GM20000 (cell line): ENCODE data around the gene TEP1.

Experiments used
- DNase-seq: peaks from one replicate; pipeline ENCODE4 v3.0.0; 2012; ENCODE audit warnings: low spot score
- TF ChIP-seq, protein P1 (sequence below): IDR thresholded peaks from 2 replicates; pipeline ENCODE4 v1.5.1; 2012; ENCODE audit warnings: mild to moderate bottlenecking, control low read depth; ENCODE audit errors: extremely low read depth, missing control alignments

Gene TEP1

GRCh38 chr14:20331053-20331613 lies 82.2 kb downstream of the TEP1 start:
- TF ChIP-seq, protein P1, sequence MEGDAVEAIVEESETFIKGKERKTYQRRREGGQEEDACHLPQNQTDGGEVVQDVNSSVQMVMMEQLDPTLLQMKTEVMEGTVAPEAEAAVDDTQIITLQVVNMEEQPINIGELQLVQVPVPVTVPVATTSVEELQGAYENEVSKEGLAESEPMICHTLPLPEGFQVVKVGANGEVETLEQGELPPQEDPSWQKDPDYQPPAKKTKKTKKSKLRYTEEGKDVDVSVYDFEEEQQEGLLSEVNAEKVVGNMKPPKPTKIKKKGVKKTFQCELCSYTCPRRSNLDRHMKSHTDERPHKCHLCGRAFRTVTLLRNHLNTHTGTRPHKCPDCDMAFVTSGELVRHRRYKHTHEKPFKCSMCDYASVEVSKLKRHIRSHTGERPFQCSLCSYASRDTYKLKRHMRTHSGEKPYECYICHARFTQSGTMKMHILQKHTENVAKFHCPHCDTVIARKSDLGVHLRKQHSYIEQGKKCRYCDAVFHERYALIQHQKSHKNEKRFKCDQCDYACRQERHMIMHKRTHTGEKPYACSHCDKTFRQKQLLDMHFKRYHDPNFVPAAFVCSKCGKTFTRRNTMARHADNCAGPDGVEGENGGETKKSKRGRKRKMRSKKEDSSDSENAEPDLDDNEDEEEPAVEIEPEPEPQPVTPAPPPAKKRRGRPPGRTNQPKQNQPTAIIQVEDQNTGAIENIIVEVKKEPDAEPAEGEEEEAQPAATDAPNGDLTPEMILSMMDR: no peak
- DNase-seq: no peak

DNA sequence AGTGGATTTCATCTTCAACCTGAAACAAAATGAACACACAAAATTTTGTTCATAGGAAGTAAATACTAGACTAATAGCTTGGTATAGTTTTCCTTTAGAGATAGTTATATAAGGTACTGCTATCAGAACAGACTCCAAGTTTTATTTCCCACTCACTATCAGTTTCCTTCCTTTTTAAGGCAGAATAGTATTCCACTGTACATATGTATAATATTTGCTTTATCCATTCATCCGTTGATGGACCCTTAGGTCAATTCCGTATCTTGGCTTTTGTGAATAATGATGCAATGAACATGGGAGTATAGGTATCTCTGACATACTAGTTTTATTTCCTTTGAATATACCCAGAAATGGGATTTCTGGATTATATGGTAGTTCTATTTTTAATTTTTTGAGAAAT lies 83.9 kb downstream of the TEP1 start:
- no peak for DNase-seq
- TF ChIP-seq, protein P1: no peak

DNA sequence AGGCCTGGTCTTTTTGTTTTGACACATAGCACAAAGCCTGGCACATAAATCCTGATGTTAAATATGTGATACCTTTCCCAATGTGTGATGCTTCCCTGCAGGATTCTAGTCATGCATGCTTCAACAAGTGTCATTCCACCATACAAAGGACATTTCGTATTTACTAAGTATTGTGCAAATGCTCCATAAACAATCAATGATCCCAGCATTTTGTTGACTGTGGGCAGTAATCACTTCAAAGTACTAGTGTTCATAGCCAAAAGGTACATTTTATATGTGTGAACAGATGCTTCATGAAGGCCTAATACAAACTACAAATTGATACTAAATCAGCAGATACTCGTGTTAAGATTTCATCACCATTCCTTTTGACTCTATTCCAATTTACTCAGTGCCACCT lies 84.6 kb downstream of the TEP1 start:
- TF ChIP-seq, protein P1: no peak

DNA sequence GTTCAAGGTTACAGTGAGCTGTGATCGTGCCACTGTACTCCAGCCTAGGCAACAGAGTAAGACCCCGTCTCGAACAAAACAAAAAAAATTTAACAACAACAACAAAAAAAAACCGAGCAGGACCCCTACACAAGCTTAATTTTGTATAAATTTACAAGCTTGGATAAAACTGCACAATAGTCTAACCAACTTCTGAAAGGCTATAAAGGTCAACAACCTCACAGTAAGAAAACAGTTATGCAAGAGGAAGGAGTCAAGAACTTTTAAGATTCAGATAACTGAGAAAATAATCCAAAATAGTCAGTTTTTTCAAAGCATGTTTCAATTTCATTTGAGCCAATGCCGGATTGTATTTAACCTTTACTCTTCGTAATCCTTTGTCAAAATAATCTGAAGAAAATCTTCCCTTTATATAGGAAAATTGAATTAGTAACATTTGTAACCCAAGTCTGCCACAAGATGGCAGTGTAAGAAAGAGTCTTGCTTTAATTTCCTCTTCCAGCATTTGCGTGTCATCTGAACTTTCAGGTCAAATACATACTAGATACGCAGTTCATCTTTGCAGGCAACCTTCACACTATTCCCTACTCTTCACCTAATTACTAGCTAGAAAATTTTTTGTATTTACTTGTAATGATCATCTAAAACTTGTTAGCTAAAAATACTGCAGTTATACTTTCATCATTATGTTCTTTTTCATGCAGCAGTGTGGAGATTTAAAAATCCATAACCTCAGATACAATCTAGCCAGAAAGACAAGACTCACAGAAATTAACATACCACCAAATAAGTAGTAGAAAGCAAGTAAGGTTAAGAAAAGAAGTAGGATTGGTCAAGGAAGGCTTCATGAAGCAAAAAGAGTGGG lies 86.1 kb downstream of the TEP1 start:
- TF ChIP-seq, protein P1: peak; percentile 38
- peak; percentile 54 for DNase-seq

More for the DNA sequence above, 84.6 kb downstream of the TEP1 start:
- no peak for DNase-seq

DNA sequence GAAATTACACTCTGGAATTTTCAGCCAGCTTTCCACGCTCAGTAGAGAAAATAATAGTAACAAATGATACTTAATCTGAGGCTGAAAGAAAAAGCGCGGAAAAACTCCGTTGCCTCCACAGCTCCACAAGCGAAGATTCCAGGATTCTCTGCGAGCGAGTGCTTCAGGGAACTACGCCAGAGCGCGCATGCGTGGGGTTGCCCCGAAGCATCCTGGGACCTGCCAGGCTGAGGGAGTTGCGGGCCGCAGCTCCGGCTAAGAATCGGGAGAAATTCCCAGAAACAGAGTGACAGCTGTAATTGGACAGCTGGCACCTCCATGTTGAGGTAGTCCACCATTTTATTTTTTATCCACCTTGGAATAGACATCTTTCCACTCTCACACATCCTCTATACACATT lies 95.6 kb downstream of the TEP1 start:
- no peak for DNase-seq
- TF ChIP-seq, protein P1: no peak
